HG02763 (cell line): ENCODE measurements around the gene ATG16L2.
"Not testable (repeated sequence)": the region's sequence is repeated elsewhere in the genome, so short reads cannot be mapped to it uniquely, and the experiment has no call there.

Experiments
- ATAC-seq: cut with Tn5 transposase; IDR thresholded peaks from one replicate; pipeline ENCODE4 v1.9.1; 2021; ENCODE audit warnings: mild to moderate bottlenecking, moderate library complexity; ENCODE audit not compliant: unreplicated experiment

ATG16L2 gene

DNA sequence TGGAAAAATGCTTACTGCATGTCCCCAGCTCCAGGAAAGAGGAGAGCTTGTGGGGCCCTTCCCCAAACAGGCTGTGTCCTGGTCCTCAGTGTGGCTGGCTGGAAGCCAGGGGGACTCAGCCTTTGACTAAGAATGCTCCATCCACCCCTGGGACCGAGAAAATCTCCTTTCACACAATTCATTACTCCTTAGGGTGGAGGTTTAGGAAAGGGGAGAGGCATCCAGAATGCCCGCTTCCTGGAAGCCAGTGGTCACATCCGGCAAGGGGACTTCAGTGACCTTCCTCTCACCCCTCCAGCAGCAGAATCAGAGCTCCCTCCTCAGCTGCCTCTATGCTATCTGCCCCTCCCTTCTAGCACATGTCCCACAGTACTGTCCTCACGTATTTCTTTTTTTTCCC, 21.9 kb downstream of the ATG16L2 start:
- no peak for ATAC-seq

DNA sequence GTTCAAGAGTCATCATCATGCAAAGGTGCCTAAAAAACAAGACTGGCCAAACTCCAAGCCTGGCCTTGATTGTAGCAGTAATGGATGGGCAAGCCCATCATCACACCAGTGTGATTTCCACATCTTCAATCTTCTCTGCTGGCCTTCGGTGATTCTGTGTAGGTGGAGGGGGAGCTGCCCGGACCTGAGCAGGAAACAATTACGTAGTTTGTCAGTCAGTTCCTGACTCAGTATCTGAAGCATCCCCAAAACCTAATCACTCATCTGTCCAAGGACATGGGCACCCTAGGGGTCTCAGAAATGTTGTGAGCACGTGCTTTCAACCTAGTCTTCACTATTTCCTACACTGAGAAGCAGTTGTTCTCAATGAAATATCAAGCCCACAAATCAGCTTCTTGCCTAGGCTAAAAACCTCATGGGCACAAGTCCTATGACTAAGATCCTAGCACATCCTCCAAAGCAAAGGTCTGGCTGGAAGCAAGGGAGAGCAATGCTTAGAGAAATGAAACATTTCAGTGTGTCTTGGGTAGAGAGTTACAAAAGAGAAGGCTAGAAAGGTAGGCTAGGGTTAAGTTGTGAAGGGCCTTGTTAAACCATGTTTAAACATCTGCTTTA, 24.6 kb downstream of the ATG16L2 start:
- no peak for ATAC-seq

DNA sequence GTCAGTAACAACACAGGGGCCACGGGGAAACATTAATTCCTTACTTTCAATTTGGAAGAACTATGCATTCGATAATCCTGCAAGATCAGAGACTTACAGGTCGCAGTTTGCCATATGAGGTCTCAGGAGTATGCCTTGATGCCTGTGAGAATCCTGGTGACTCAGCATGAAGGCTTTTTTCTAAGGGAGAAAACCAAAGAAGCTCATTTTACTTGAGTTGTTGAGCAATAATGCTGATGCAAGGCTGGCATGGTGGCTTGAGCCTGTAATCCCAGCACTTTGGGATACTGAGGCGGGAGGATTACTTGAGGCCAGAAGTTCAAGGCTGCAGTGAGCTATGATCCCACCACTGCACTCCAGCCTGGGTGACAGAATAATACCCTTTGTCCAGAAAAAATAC, 26.6 kb downstream of the ATG16L2 start:
- no peak for ATAC-seq

DNA sequence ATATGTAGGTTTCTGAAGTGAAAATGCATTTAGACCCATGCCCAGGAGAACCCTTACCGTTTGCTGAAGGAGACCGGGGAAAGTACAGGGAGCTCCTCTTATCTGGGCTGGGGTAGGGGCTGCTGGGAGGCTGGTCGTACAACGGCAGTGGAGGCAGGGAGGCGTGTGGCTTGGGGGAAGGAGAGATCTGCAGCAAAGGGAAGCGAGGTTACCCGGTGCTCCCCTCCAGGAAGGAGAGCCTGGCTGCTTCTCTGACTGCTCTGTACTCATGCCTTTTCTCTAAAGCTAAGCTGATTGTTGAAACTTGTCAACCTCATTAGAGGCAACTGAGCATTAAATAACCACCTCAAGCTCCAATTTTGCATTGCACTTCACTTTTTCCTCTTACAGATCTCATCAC, 27.2 kb downstream of the ATG16L2 start:
- ATAC-seq: no peak

DNA sequence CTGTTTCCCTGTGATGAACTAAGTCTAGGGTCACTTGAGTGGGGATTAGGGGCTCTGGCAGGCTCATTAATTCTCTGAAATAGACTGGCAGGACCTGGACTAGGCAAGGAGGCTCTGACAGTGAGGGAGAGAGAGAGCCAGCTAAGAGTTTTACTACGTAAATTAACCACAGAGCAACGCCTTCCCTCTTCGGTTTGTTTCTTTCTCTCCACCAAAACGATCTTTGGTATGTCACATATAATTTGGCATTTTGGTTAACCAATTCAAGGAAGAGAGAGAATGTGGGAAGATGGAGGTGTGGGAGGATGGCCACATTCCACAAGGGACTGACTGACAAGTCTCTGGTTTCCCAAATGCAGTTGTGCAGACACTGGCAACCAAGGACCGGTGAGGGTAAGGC, 27.9 kb downstream of the ATG16L2 start:
- ATAC-seq: no peak

DNA sequence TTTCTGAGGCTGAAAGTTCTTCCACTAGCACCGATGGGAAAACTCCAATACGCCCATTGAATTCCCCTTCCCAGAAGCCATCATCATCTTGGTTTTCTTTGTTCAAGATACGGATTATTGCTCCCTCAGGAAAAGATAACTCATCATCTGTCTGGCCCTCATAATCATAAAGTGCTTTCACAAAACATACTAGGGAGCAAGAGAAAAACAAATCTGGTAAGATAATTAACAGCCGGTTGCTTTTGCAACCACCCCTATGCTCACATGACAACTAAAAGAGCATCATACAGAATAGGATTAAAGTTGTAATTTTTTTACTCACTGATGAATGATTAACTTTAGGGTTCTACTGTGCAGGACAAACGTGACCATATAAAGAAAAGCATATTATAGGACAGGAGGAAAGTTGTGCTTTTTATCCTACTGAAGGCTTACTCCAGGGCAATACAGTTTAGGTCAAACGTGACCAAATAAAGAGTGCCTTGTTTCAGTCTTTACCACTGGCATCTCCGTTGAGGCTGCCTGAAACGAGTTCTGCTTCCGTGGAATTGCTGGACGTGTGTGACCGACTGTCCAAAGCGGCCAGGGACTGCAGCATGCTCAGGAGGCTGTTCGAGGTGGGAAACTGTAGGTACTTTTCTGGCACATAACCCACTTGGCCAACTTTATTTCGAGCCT, 28.6 kb downstream of the ATG16L2 start:
- no peak for ATAC-seq

DNA sequence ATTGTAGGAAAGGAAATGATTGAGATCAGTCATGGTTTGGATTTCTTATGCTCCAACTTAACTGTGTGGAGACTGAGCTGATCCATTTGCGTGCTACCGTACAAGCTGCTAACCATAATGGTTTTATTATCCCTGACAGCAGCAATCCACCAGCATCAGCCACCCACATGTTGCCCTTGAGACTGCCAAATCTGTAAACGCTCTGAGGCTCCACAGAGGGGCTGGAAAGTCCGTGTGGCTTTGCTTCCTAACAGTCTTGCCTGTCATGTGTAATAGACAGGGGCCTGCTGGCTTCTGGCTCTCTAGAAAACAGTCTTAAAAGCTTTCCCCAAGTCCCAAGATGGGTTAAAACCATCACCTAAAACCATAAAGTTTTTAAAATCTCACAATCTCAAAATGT, 30.1 kb downstream of the ATG16L2 start:
- no peak for ATAC-seq

DNA sequence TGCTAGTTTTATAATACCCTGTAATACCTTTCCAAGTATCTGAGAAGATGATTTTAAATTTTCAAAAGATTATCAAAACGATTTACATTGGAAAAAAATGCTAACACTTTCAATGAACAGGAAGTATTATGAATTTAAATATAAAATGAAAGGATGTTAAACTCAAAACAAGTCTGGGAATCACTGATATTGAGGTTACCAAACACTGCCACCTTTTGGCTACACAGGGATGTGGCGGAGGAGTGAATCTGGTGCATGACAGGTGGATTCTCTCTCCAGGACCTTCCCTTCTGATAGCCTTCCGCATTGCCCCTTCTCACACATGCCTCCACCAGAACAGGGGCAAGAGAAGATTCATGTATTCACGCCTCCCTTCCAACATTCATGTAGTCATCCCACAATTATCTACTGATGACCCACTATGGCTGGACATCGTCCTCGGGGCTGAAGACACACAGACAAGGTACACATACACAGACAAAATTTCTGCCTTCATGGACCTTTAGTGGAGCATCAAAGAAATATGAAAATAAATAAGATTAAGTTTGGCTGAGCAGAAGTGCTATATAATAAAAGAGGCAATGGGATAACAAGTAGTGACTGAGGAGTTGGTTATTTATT, 34.7 kb downstream of the ATG16L2 start:
- no peak for ATAC-seq

DNA sequence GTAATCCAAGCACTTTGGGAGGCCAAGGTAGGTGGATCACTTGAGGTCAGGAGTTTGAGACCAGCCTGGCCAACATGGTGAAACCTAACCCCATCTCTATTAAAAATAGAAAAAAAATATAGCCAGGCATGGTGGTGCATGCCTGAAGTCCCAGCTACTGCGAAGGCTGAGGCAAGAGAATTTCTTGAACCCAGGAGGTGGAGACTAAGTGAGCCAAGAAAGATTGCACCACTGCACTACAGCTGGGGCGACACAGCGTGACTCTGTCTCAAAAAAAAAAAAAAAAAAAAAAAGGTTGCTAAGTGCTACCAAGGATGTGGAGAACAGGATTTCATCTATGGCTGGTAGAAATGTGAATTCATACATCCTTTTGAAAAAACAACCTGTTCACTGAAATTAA, 36.6 kb downstream of the ATG16L2 start:
- no peak for ATAC-seq

DNA sequence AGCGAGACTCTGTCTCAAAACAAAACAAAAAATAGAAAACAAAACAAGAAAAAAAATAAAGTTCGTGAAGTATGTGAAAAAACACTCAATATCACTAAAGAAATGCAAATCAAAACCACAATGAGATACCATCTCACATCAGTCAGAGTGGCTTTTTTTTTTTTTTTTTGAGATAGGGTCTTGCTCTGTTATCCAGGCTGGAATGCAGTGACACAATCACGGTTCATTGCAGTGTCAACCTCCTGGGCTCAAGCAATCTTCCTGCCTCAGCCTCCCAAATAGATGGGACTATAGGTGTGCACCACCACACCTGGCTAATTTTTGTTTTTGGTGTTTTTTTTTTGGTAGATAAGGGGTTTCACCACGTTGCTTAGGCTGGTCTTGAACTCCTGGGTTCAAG, 37.5 kb downstream of the ATG16L2 start:
- no peak for ATAC-seq

DNA sequence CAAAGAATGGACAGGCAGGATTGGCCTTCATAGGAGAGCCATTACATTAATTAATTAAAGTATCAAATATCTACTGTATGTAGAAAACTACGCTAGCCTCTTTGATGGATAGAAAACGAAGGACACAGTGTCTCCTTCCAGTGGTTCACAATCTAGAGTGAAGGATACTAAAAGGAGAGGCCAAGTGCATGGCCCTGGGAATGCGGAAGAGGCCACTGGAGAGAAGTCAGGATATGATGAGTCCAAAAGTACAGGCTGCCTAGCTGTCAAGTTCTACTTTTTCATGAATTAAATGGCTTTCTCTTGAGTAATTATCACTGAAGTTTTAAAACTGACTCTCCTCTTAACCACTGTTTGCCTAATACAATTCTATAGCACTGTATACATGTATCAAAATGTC, 41.9 kb downstream of the ATG16L2 start:
- ATAC-seq: no peak

DNA sequence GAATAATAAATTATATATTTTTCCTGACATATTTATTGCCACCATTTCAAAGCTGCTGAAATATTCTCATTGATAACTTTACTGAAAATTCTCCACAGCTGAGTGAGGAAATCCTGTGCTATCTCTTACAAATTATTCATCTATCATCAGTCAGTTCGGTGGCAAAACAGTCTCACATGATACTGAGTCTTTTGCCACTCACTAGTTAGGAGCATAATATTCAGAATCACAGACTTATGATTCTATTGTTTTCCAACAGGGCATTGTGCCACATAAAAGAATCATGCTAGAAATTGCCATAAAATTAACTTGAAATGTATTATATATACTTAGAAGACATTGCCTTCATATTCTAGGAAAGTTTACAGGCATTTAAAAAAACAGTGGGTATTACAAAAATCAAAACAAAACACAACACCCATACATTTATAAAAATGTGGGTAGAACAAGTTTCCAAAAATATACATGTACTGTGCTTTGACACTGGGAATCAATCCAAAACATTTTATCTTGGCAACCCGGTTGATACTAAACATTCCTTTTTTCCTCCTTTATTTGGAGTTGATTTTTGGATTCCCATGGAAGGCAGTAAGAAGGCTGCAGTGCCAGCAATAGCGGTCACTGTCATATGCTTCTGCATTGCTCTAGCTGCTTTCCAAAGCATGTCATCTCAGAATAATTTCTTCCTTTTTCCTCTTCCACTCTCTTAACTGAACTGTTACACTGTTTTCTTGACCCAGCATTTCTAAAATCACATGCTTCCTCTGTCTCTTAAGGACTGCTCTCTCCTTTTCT, 42.5 kb downstream of the ATG16L2 start:
- ATAC-seq: no peak

DNA sequence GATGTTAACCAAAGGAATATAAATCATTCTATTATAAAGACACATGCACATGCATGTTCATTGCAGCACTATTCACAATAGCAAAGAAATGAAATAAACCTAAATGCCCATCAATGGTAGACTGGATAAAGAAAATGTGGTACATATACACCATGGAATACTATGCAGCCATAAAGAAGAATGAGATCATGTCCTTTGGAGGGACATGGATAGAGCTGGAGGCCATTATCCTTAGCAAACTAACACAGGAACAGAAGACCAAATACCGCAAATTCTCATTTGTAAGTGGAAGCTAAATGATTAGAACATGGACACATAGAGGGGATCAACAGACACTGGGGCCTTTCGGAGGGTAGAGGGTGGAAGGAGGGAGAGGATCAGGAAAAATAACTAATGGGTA, 44.1 kb downstream of the ATG16L2 start:
- not testable (repeated sequence) for ATAC-seq

DNA sequence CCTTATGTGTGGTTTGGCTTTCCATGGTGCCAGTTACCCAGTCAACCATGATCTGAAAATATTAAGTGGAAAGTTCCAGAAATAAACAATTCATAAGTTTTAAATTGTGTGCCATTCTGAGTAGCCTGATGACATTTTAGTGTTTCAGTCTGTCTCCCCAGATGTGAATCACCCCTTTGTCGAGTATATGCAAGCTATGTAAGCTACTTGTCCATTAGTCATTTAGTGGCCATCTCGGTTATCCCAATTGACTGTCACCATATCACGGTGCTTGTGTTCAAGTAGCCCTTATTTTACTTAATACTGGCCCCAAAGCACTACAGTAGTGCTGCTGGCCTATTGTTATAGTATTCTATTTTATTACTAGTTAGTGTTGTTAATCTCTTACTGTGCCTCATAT, 44.9 kb downstream of the ATG16L2 start:
- ATAC-seq: no peak

DNA sequence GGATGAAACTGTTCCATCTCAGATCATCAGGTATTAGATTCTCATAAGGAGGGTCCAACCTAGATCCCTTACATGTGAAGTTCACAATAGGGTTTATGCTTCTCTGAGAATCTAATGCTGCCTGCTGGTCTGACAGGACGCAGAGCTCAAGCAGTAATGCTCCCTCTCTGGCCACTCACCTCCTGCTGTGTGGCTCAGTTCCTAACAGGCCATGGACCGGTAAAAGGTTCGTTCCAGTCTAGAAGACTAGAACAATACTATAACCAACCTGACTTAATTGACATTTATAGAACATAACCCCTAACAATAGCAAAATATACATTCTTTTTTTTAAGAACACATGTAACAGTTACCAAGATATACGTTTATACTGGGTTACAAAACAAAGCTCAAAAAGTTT, 45.8 kb downstream of the ATG16L2 start:
- no peak for ATAC-seq

DNA sequence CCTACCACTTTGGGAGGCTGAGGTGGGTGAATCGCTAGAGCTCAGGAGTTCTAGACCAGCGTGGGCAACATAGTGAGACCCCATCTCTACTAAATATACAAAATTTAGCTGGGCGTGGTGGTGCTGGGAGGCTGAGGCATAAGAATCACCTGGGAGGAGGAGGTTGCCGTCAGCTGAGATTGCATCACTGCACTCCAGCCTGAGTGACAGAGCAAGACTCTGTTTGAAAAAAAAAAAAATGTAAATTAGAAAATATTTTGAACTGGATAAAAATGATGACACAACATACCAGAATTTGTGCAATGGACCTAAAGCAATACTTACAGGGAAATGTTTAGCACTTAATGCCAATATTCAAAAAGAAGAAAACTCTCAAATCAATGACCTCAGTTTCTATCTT, 46.4 kb downstream of the ATG16L2 start:
- no peak for ATAC-seq

DNA sequence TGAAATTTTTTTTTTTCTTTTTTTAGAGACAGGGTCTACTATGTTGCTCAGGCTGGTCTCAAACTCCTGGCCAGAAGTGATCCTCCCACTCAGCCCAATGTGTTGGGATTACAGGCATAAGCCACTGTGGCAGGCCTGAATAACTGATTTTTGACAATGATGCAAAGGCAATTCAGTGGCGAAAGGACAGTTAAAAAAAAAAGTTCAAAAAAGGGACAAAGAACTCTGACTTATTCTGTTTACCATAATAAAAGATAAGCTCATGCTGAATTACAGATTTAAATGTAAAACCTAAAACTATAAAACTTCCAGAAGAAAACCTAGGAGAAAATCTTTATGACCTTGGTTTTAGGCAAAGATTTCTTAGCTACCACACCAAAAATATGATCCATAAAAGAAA, 48.9 kb downstream of the ATG16L2 start:
- ATAC-seq: no peak

DNA sequence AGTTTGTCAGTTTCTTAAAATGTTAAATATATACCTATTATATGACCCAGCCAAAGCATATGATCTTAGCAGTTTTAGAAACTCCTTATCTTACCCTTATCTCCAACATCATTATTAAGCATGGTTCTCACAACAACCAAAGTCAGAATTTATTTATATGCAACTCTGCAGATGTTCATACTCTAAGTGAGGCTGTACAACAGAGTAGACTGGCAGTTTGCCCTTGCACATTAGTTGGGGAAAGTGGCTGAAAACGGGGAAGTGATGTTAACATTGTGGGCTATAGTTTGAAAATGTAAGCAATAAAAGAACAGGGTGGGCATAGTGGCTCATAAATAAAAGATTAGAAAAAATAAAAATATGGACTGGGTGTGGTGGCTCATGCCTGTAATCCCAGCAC, 49.7 kb downstream of the ATG16L2 start:
- ATAC-seq: no peak

DNA sequence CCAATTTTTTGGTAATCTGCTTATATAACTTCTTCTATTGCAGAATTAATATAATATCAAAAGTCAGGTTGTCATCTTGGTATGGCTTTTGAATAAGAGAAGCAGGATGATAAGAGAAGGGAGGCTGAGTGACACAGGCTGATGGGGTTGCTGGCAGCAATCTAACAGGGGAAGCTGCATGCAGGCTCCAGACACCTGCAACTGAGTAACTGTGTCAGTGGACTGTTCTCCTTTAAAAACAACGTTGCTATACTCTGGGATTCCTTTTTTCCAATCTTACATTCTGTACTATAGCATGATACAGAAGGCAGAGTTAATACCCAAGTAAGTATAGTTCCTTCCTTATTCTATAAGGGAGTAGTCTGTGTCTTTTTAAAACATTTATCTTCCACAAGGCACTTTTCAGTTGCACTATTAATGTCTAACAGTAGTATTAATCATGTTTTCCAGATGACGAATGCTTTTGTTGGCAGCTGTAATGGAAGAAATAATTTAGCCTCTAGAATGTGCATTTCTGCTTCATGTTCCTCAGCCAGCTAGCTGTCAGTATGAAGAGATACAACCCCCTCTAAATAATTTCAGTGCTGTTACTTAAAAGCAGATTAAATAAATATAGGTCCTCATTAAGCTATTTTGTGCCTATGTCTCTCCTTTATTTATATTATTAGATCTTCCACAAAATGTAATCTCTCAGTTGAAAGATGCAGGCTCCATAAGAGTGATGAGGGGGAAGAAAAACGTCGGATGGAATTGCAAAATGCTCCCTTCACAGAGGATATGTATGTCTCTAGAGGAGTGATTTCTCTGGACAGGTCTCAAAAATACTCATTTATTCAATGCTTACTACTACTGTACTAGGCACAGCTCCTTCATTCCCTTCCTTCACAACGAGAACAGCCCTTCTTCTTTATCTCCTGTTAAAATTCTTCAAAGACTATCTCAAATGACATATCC, 50.8 kb downstream of the ATG16L2 start:
- ATAC-seq: no peak

DNA sequence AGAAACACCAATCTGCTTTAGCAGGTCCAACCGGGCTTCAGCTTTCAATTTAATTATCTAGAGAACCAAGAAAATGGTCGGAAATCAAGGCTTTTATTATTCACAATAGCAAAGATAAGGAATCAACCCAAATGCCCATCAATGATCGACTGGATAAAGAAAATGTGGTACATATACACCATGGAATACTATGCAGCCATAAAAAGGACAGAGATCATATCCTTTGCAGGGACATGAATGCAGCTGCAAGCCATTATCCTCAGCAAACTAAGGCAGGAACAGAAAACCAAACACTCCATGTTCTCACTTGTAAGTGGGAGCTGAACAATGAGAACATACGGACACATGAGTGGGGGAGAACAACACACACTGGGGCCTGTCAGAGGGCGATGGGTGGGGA, 53.8 kb downstream of the ATG16L2 start:
- ATAC-seq: no peak

DNA sequence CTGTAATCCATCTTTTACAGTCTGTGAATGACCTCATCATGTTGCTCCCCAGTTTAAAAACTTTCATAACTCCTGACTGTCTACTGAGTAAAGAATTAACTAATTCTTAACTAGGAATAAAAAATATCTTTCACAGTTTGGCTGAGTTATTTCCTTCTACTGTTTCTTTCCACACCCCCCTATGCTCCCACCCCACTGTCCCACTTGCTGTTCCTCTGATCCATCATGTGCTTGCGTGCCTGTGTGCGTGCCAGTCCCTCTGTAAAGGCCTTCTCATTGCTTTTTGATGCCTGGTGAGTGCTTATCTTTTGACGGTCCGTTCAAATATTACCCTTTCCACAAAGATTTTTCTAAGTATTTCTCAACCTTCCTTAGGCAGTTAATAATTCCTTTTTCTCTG, 55.6 kb downstream of the ATG16L2 start:
- no peak for ATAC-seq
